HG03108 (cell line): ENCODE results near the gene SLC2A6.

Experiments
- ATAC-seq: cut with Tn5 transposase; IDR thresholded peaks from one replicate; pipeline ENCODE4 v1.9.1; 2021; ENCODE audit warnings: moderate library complexity; ENCODE audit not compliant: unreplicated experiment

The SLC2A6 gene

DNA sequence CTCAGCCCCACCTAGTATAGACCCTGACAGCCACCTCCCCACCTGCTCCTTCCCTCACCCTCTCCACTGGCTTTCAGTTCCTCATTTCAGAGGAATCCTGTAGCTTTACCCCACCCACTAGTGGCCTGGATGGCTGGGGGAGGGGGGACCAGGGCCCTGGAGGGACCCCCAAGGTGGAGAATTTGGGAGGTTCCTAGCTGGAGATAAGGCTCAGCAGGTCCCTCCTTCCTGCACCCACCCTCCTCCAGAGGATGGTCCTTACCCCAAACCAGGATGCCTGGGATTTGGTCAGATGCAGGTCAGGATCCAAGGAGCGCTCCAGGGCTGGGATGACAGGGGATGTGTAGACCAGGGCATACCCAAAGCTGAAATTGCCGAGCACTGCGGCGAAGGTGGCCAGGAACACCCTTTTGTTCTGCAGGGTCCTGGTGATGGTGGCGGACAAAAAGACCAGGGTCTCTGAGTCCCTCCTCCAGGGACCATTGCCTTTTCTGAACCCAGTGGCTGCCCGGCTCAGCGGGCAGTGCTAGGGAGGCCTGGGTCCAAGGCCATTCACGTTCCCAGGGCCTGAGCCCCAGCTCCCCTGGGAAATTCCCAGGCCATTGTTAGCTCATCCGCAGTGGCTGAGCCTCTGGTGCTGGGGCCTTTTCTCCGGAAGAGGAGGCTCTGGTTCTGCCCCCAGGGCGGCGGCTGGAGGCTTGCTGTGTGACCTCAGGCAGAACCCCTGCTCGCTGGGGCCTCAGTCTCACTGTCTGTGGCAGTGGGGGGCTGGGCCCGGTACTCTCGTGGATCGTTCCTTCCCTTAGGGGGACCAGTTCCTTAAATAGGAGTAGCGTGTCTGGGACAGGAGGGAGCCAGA lies 678 bp downstream of the SLC2A6 start:
- peak; percentile 29 for ATAC-seq

DNA sequence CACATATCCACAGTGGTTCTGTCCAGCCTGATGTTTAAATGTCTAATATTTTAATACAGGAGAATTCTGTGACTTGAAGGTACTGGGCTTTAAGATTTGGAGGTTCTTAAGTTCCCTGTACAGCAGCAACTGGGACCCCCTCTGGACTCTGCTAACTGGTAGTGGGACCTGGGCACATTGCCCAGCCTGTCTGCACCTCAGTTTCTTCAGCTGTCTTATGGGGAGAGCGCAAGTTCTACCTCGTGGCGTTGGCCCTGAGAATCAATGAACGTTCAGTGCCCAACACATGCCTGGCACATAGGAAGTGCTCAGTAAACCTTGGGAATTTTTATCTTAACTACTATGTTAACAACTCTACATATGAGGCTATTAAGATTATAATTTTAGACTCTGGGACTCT lies 1.4 kb downstream of the SLC2A6 start:
- no peak for ATAC-seq

DNA sequence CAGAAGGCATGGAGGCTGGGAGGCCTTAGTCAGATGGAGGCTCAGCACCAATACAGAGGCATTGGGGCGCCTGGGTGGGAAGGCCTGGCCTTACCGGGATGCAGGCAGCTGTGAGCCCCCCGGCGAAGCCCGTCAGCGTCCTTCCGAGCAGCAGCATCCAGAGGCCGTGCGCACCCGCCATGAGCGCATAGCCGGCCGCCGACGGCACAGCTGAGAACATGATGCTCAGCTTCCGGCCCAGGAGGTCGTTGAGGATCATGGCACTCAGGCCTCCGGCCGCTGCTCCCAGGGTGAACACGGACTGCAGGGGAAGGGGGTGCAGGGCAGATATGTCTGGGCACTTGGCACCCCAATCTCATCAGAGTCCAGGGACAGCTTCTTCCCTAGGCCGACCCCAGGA lies 2.0 kb downstream of the SLC2A6 start:
- no peak for ATAC-seq

DNA sequence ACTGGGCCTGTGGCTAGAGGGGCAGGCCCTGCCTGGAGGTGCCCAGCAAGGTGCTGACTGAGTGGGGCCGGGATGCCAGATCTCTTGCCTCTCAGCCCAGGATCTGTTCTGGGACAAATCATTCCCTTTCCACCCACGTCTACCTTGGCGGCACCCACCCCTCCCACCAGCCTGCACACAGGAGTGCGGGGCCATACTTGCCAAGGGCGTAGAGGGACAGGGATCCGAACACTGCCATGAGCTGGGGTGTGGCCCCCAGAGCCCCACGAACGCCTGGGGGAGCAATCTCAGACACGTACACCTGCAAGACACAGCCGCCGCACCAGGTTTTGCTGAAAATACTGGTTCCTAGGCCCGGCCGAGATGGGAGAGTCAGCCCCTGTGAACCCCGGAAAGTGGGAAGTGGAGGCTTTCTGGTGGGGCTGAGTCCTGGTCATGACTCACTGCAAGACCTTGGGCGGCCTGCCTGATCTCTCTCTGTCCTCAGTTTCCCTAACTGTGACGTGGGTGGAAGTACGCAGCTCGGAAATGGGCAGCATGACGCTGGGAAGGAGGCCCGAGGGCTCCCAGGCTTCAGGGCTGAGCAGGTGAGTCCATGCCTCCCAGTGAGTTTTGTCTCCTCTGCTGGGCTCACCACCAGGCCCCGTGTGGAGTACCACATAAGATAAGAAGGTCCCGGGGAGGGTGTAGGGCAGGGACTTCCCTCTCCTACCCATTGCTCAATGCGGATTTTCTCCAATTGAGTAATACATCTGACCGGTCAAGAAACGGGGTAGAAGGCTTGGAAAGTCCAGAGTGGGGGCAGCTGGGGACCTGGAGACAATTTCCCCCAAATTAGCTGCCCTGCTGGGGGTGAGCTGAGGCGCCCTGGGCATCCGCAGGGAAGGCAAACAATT lies 2.6 kb downstream of the SLC2A6 start:
- ATAC-seq = no peak

DNA sequence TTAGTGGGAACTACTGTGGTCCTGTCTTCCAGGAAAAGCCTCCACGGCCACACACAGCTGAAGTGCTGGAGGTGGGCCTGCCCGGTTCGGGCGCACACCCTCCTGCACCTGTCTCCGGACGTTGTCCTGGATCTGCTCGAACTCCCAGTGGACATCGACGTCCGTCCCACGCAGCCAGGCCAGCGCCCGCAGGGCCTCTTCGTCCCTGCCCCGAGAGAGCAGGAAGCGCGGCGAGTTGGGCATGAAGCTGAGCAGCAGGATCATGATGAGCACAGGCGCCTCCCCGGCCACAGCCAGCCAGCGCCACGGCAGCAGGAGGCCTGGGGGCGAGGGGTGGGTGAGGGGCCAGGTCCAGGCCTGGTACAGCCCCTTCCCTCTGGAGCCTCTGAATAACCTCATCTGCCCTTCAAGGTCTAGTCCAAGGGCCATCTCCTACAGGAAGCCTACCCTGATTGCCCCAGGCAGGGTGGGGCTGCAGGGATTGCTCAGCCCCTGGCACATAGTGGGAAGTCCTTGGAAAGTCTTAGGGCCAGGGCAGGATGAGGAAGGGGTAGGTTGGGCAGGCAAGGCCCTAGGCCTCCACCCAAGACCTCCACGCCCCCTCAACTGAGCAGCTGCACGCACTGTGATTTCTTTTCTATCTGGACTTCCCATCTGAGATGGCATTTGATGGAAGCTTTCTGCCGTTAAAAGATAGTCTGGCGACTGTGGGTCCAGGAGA lies 3.4 kb downstream of the SLC2A6 start:
- no peak for ATAC-seq

DNA sequence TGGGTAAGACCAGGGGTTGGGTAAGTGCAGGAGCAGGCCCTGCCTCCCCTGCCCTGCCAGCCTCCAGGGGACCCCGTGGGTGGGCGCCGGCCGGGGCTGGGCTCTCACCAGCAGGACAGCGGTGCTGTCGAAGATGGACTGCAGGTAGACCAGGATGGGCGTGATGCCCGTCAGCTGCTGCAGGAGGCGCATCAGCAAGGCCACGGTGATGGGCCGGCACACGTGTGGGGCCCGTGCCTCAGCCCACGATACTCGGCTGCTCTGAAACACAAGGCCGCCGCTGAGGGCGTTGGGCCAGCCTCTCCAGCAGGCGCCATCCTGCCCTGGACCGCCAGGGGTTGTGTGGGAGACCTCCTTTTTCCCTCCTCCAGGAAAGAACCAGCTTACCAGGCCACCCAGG lies 4.0 kb downstream of the SLC2A6 start:
- no peak for ATAC-seq

DNA sequence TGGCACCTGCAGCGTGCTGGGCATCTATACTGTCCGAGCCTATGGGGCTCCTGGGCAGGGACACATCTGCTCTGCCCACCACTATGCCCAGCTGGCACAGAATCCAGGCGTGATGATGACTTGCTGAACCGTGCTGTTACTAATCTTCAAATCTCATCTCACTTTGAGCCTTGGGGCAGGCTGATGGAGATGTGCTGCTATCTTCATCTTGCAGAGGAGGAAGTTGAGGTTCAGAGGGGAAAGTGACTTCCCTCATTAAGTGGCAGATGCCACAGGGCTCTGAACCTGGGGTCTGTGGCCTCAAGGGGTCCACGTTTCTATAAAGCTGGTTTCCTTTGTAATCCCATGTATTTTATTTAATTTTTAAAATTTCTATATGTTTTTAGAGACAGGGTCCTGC lies 4.7 kb downstream of the SLC2A6 start:
- ATAC-seq = no peak

DNA sequence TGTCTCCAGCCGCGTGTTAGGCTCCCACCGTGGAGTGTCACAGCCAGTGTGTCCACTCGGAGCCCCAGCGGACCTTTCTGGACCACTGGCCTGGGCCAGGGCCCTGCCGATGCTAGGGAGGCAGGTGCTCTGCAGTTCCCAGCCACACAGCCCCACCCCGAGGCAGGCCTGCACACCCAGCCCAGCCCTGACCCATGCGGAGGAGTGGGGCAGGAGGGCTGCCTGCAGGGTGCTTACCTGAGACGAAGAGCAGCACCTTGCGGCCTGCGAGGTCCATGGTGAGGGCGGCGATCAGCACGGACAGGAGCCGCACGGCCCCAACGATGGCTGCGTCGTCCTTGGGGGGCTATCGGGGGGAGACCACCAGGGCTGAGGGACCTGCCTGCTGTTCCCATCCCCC lies 5.2 kb downstream of the SLC2A6 start:
- no peak for ATAC-seq

DNA sequence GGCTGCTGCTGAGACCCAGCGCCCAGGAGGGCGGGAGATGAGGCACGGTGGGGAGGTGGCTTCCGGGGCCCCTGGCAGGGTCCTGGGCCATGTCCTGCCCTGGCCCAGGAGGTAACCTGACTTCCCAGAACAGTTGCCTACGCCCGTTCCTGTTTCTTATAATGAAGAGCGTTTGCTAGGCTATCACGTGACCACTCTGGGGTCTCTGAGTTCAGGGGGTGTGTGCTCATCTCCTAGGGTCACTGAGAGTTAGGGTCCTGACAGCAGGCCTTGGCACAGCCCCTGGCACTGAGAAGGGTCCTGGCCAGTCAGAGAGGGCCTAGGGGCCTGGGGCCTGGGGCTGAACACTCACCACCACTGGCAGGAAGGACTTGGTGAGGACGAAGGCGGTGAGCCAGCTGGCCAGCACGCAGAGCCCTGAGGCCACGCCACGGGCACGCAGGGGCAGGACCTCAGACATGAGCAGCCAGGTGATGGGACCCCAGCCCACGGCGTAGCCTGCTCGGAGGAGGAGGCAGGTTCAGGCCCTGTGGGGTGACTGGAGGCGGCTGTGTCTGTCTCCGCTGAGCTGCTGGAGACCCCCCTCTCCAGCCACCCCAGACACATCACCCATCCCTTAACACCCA lies 6.0 kb downstream of the SLC2A6 start:
- ATAC-seq = no peak

DNA sequence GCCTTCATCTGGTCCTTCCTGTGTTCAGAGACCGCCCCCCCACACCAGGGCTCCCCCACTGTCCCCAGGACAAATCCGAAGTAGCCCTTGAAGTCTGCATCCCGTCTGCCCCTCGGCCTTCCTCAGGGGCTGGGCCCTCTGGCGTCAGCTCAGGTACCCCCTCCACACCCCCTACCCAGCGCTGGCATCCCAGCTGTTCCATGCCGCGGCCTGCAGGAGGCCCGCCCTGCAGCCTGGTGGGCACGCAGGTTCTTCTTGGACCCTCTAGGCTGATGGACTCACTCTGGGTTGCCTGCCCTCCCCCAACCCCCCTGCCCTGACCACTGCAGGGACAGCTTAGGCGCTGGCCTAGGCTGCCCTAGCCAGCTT lies 6.6 kb downstream of the SLC2A6 start:
- no peak for ATAC-seq

DNA sequence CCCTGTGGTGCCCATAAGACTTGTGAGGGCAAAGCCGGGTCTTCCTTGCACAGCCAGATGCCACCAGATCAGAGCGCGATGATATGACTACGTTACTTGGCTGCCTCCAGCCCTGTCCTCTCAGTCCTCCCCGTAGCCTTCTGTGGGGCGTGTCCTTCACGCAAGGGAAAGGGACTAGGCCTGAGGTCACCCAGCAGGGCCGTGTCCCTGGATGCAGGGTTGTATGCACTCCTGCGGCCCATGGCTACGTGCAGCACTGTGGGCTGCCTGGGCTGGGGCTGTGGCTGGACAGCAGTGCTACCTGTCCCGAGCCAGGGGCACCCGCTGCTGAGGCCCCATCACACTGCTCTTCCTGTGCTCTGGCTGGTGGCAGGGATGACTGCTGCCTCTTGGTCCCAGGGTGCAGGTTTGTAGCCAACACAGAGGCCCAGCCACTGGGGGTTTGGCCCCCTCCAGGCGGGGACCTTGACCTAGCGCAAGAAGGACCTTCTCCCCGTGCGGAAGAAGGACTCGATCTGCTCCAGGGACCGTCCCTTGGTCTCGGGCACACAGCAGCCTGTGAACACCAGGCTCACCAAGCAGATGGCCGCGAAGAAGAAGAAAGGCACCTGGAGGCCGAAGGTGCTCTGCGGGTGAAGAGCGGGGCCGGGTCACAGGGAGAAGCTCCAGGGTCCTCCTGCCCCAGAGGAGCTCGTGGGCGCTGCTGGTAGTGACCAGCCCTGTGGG lies 7.2 kb downstream of the SLC2A6 start:
- ATAC-seq = no peak

DNA sequence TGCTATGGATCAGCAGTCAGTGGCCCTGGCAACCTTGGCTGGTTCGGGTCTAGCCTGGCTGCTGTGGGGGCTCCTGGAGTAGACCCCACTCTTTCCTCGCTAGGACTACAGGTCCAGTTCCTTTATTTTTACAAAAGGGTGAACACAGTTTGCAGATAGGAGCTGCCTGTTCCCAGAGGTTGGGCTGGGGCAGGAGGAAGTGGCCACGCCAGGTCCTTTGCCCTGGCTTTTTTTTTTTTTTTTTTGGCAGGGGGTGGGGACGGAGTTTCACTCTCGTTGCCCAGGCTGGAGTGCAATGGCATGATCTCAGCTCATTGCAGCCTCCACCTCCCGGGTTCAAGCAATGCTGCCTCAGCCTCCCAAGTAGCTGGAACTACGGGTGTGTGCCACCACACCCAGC lies 7.9 kb downstream of the SLC2A6 start:
- no peak for ATAC-seq

DNA sequence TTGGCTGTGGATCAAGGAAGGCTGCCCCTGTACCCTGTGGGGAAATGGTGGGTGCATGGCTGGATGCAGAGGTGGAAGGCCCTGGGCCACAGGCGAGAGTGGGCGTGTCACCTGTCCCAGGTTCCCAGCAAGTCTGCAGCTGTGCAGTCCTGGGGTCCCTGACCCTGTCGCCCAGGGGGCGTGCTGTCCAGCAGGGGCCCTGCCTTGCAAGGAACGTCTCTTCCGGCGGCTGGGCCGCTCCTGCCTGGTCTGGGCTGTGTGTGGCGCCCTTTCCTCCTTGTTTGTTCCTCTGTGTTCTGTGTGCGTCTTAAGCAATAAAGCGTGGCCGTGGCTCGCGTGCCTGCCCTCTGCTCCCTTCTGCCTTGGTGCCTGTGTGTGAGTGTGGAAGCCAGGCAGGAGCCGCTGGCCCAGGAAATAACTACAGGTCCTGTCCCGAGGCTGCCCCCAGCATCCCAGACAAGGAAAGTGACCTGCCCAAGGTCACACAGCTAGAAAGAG lies 8.4 kb downstream of the SLC2A6 start:
- no peak for ATAC-seq

DNA sequence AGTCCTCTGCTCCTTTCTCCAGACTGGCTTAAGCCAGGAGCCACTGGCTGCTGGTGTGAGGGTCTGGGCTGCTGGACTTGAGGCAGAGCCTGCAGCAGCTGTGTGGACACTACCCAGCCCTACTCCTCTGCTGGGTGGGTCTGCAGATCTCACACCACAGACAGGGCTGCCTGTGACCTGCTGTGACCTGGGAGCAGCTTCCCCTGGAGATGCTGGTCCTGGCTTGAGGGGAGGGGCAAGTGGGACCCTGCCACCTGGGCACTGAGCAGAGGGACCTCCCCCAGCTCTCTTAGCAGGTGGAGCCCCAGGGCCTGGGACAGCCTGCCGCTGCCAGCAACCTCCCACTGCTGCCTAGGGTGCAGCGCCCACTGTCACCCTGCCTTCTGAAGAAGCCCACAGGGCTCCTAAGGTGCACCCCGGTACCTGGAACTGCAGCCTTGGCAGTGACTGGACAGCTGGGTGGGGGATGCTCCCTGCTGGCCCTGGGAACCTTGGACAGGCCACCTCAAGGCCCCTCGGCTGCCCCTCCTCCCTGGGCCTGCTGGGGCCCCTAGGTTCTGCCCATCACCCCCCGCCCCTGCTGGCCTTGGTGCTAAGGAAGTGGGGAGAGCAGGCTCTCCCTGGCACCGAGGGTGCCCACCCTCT lies 10.0 kb downstream of the SLC2A6 start:
- ATAC-seq = no peak

DNA sequence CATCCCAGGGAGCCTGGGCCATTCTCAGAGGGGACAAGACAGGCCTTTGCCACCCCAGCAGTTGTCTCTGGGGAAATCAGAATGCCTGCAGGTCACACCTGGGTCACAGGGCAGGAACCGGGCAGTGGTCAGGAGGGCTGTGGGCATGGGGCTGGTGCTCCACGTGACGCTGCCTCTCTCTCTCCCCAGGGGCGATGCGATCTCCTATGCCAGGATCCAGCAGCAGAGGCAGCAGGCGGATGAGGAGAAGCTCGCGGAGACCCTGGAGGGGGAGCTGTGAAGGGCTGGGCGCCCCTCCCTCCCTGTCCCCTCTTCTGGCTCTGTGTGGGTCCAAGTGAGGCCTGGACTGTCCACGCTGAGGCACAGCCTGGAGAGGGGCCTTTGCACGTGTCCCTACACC lies 10.5 kb downstream of the SLC2A6 start:
- ATAC-seq = no peak

DNA sequence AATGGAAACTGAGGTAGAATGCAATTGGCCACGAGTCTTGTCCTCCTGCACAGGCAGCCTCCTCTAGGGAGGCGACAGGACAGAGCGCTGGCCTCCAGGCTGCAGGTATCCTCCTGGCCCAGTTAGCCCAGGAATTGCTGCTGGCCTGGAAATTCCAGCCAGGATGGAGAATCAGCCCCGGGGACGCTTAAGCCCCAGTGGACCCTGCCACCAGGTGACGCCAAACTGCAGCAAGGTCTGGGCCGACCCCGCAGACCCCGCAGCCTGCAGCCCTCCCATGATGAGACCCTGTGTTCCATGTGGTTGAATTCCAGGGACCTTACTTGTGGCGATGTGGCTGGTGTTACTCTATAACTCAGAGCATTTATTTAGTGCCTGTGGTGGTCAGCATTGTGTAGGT lies 11.8 kb downstream of the SLC2A6 start:
- no peak for ATAC-seq

DNA sequence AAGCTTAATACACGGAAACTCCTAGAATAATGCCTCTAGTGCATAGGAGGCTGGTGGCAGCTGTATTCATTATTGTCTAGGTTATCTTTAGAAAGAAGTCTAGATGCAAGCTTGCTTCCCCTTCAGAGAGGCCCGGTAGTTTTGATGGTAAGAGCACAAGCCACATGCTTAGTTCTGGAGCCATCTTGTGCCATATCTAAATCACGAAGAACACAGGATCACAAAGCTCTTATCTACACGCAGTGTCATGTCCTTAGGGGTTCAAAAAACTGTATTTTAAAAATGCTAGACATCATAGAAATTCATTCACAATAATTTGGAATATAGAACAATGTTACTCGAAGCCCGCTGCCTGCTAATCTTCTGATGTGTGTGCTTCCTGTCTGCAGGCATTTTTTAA lies 12.9 kb downstream of the SLC2A6 start:
- no peak for ATAC-seq

DNA sequence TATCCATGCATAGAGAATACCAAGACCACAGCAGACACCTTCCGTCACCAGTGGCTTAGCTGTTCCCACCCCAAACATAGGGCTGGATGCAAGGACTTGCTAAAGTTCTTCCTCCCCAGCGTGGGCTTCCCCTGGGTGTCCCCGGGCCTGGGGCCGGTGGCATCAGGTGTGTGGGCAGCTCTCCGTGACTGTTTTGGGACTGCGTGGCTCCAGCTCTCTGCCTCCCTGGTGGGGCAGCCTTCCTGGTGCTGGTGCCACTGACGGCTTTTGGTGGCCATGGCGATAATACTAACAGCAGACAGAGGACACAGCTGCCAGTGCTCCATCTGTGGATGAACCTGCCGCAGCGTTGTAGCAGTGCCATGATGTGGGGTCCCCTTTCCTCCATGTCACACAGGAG lies 14.3 kb downstream of the SLC2A6 start:
- ATAC-seq = no peak

DNA sequence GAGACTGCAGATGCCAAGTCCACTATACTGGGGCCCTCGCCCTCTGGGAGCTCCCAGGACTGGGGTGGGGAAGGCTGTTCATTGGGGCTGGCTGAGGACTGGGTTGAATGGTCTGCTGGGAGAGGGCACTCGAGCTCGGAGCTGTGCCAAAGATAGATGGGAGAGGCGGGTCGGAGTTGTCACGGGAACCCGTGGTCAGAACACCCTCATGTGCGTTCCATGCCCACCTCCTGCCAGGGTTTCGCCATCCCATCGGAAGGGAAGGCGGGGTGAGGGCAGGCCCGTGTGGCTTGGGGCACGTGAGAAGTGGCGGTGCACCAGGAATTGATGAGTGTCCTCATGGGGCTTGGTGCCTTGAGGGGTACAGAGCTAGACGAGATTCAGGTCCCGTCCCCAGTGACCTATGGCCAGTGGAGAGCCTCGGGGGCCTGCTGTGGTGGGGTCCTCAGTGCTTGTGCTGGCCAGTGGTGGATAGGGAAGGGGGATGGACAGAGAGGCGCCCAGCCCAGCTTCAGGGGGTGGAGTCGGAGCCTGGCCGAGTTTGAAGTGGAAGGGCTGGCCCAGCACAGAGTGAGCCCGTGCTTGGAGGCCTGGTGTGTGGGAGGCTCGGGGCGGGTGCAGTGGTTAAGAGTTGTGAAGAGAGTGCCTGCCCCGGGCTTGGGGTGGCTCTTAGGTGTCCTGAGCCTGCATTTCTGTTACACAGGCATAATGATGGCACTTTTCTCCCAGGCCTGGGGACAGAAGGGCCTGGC lies 14.9 kb downstream of the SLC2A6 start:
- ATAC-seq = no peak
